B cell (primary cell): Measurements from ENCODE around the gene AK8. TPM values are rescaled to one million over a fixed set of nuclear protein-coding genes. Genes with fewer than 3 reads are reported as not detected.

ENCODE experiments used
- ATAC-seq: fragments of 200-7000 bp; cut with Tn5 transposase; one replicate; pipeline ENCODE4 v1.10.0; 2021; ENCODE audit warnings: low read depth, mild to moderate bottlenecking, moderate number of reproducible peaks, moderate library complexity
- CTCF ChIA-PET: fragments of 350-600 bp; sonication (Branson Sonifier 250); formaldehyde crosslinking; loops from one replicate; lab custom pipeline; 2021; ENCODE audit warnings: antibody characterized with exemption, inconsistent platforms; lab: Charles Lee
- POLR2A ChIA-PET: fragments of 350-600 bp; sonication (Branson Sonifier 250); formaldehyde crosslinking; loops from one replicate; lab custom pipeline; 2021; ENCODE audit warnings: antibody characterized with exemption; lab: Charles Lee
- DNase-seq: peaks from one replicate; pipeline ENCODE4 v3.0.0; 2013
- H2AFZ ChIP-seq: 2 replicates; pipeline ENCODE4 v1.6.1; 2012; ENCODE audit warnings: mild to moderate bottlenecking, low read depth, low read length; ENCODE audit not compliant: insufficient read depth, poor library complexity, severe bottlenecking
- H3K27ac ChIP-seq, 2 donors: 1 replicate in 1 of 2; 2 replicates in 1 of 2; pipeline ENCODE4 v1.5.1; 2012 to 2013; ENCODE audit warnings: low read length in 2 of 2, mild to moderate bottlenecking in 2 of 2, moderate library complexity in 1 of 2
- H3K27me3 ChIP-seq, 4 experiments: fragments of 200-600 bp in 1 of 4; sonication (generic) in 1 of 4; replicated peaks in 1 of 4; 1 replicate in 2 of 4; 2 replicates in 2 of 4; pipeline versions ENCODE4 v1.6.1 to v1.7.0; 2013 to 2016; ENCODE audit warnings: low read length in 3 of 4, mild to moderate bottlenecking in 2 of 4, mixed read lengths in 1 of 4, moderate library complexity in 1 of 4; ENCODE audit not compliant: insufficient read depth in 4 of 4, control insufficient read depth in 3 of 4; ENCODE audit errors: control extremely low read depth in 1 of 4
- H3K36me3 ChIP-seq, 2 experiments: replicated peaks in 1 of 2; 1 replicate in 1 of 2; 2 replicates in 1 of 2; pipeline versions ENCODE4 v1.6.1 to v1.7.1; 2013; ENCODE audit warnings: low read length in 1 of 2; ENCODE audit not compliant: insufficient read depth in 2 of 2, control insufficient read depth in 1 of 2; ENCODE audit errors: control extremely low read depth in 1 of 2, extremely low read depth in 1 of 2
- H3K4me1 ChIP-seq, 2 donors: fragments of 200-600 bp in 1 of 2; sonication (generic) in 1 of 2; 1 replicate in 1 of 2; 2 replicates in 1 of 2; pipeline versions ENCODE4 v1.5.1 to v1.6.1; 2013 to 2017; ENCODE audit warnings: low read length in 2 of 2; ENCODE audit not compliant: control insufficient read depth in 2 of 2, insufficient read depth in 2 of 2
- H3K4me2 ChIP-seq: replicated peaks from 2 replicates; pipeline ENCODE3; 2012; ENCODE audit warnings: mild to moderate bottlenecking, low read depth, low read length; ENCODE audit not compliant: poor library complexity, severe bottlenecking
- H3K4me3 ChIP-seq, 5 experiments: fragments of 200-600 bp in 1 of 5; sonication (generic) in 1 of 5; 1 replicate in 3 of 5; 2 replicates in 2 of 5; pipeline versions ENCODE4 v1.5.1 to v1.7.0; 2011 to 2016; ENCODE audit warnings: low read length in 4 of 5, mild to moderate bottlenecking in 4 of 5, low read depth in 2 of 5, control low read depth in 1 of 5, moderate library complexity in 1 of 5; ENCODE audit not compliant: insufficient read depth in 1 of 5; ENCODE audit errors: control extremely low read depth in 1 of 5, extremely low read depth in 1 of 5
- H3K79me2 ChIP-seq: fragments of 200-600 bp; sonication (generic); one replicate; pipeline ENCODE4 v1.6.0; 2016; ENCODE audit warnings: low read length; ENCODE audit not compliant: control insufficient read depth, insufficient read depth
- H3K9ac ChIP-seq: fragments of 200-600 bp; sonication (generic); 2 replicates; pipeline ENCODE4 v1.6.1; 2017; ENCODE audit warnings: mild to moderate bottlenecking, low read length, moderate library complexity
- H3K9me3 ChIP-seq, 3 donors: one replicate each; pipeline versions ENCODE4 v1.6.1 to v1.7.1; 2013; ENCODE audit warnings: low read length in 2 of 3; ENCODE audit not compliant: control insufficient read depth in 2 of 3, insufficient read depth in 1 of 3; ENCODE audit errors: control extremely low read depth in 1 of 3
- H4K20me1 ChIP-seq: 2 replicates; pipeline ENCODE4 v1.6.0; 2012; ENCODE audit warnings: mild to moderate bottlenecking, low read length; ENCODE audit not compliant: insufficient read depth, control insufficient read depth, poor library complexity, severe bottlenecking
- H3K27ac Mint-ChIP-seq: one replicate; pipeline ENCODE4 v1.8.0; 2021; ENCODE audit warnings: mixed read lengths
- H3K27me3 Mint-ChIP-seq: one replicate; pipeline ENCODE4 v1.8.0; 2021; ENCODE audit warnings: mixed read lengths
- H3K4me1 Mint-ChIP-seq: one replicate; pipeline ENCODE4 v1.8.0; 2021; ENCODE audit warnings: mixed read lengths
- H3K4me3 Mint-ChIP-seq: one replicate; pipeline ENCODE4 v1.8.0; 2021; ENCODE audit warnings: mixed read lengths
- H3K9me3 Mint-ChIP-seq: one replicate; pipeline ENCODE4 v1.8.0; 2022; ENCODE audit warnings: mixed read lengths; ENCODE audit not compliant: insufficient read depth
- EZH2 ChIP-seq: IDR thresholded peaks from 2 replicates; pipeline ENCODE4 v1.6.1; 2012; ENCODE audit warnings: borderline replicate concordance, low read depth, mild to moderate bottlenecking, moderate library complexity, low read length; ENCODE audit not compliant: insufficient read depth, poor library complexity, severe bottlenecking
- WGBS: methylation state at CpG from one replicate; pipeline ENCODE4 v1.1.5; 2013; ENCODE audit warnings: missing lambda C conversion rate; ENCODE audit not compliant: insufficient coverage; 5-methylcytosine and 5-hydroxymethylcytosine counted together
- intact Hi-C: fragments of 100-400 bp; cut with micrococcal nuclease; formaldehyde crosslinking; loops from one replicate; pipeline ENCODE4 v1.10.0; 2022
- polyA plus RNA-seq: library from polyadenylated mRNA; depleted of rRNA; stranded (reverse); fragments of >200 nt; gene quantifications from 2 replicates; pipeline ENCODE4 v1.2.3, GENCODE V29; 2012
- total RNA-seq, 2 donors: library from RNA; stranded (reverse); fragments of 120-200 nt in 1 of 2; gene quantifications; 1 replicate in 1 of 2; 2 replicates in 1 of 2; pipeline versions ENCODE4 v1.2.3 to v1.2.4, GENCODE V29; 2013 to 2022
- TF ChIP-seq, protein P1 (sequence below): fragments of 200-600 bp; IDR thresholded peaks from one replicate; pipeline ENCODE4 v1.8.0; 2022; ENCODE audit warnings: antibody characterized with exemption, mild to moderate bottlenecking

AK8 gene
- total and polyA plus RNA-seq, 2 donors (not counting 1 experiment from before 2014, with no cell fraction given) = 1.9 to 8.6 TPM

- H4K20me1 ChIP-seq = no peaks in the 10 kb centered on the region
- H3K4me2 ChIP-seq = no peak overlapping the region
- CTCF ChIA-PET = no interaction called here
- H3K4me3 ChIP-seq = no peak overlapping the region
- no peaks in the 10 kb centered on the region for H3K79me2 ChIP-seq
- no peak overlapping the region for H3K27ac ChIP-seq
- no peak for ATAC-seq
- no peak for DNase-seq
- no peak overlapping the region for H3K4me3 Mint-ChIP-seq
- intact Hi-C loops = no loop called here
- H3K9me3 ChIP-seq = no peaks in the 10 kb centered on the region
- no peaks in the 10 kb centered on the region for H3K4me1 Mint-ChIP-seq
- no peaks in the 10 kb centered on the region for H3K4me1 ChIP-seq
- H3K27me3 Mint-ChIP-seq = peaks cover 7% of the 10 kb centered on the region
- H3K9me3 Mint-ChIP-seq = no peaks in the 10 kb centered on the region
- POLR2A ChIA-PET = no interaction called here
- no peaks in the 10 kb centered on the region for H3K27me3 ChIP-seq
- no peak overlapping the region for H2AFZ ChIP-seq
- H3K9ac ChIP-seq = no peak overlapping the region
- H3K27ac Mint-ChIP-seq = no peak overlapping the region
- TF ChIP-seq EZH2 = no peak
- TF ChIP-seq, protein P1, sequence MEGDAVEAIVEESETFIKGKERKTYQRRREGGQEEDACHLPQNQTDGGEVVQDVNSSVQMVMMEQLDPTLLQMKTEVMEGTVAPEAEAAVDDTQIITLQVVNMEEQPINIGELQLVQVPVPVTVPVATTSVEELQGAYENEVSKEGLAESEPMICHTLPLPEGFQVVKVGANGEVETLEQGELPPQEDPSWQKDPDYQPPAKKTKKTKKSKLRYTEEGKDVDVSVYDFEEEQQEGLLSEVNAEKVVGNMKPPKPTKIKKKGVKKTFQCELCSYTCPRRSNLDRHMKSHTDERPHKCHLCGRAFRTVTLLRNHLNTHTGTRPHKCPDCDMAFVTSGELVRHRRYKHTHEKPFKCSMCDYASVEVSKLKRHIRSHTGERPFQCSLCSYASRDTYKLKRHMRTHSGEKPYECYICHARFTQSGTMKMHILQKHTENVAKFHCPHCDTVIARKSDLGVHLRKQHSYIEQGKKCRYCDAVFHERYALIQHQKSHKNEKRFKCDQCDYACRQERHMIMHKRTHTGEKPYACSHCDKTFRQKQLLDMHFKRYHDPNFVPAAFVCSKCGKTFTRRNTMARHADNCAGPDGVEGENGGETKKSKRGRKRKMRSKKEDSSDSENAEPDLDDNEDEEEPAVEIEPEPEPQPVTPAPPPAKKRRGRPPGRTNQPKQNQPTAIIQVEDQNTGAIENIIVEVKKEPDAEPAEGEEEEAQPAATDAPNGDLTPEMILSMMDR = no peak
- H3K36me3 ChIP-seq = no peaks in the 10 kb centered on the region
- WGBS = 87% methylated on average over 18 of the region's 18 CpGs
Measured at GRCh38 chr9:132823370-132824145, 54.5 kb downstream of the AK8 start.
